HG02981 (cell line): Measurements from ENCODE around the gene ZBTB16.

ENCODE experiments used
- ATAC-seq: cut with Tn5 transposase; IDR thresholded peaks from one replicate; pipeline ENCODE4 v1.9.1; 2021; ENCODE audit warnings: mild to moderate bottlenecking, moderate library complexity; ENCODE audit not compliant: unreplicated experiment

Gene ZBTB16

DNA sequence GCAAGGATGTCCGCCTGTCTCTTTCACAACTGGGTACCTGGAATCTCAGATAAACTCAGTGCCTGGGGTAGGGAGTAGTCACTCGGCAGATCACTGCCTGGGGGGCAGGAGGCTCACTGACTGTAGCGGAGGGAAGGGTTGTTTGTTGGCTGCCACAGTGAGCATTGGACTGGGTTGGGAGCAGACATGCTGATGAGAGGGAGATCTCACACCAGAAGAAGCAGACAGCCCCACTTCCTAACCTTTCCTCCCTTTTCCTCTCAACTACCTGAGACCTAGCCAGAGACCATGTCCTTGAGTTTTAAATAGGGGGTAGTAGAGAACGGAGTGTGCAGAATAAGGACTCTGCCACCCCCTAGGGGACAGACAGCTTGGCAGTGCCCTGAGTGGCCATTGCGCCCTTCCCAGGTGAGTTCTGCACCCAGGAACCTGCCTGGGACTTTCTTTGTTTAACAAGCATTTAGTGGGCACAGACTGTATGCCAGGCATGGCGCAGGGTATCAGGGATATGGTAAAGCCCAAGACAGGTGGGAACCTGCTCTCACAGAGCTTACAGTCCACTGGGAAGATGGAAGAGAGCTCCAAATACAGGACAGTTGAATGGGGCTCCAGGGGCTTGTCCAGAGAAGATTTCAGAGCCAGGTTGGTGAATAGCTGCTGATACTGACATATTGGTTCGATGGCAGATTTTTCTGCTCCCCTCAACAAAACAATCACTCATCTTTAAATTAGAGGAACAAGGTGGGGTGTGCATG, 121.0 kb downstream of the ZBTB16 start:
- no peak for ATAC-seq

GRCh38 chr11:114181195-114181594, 121.7 kb downstream of the ZBTB16 start:
- no peak for ATAC-seq

DNA sequence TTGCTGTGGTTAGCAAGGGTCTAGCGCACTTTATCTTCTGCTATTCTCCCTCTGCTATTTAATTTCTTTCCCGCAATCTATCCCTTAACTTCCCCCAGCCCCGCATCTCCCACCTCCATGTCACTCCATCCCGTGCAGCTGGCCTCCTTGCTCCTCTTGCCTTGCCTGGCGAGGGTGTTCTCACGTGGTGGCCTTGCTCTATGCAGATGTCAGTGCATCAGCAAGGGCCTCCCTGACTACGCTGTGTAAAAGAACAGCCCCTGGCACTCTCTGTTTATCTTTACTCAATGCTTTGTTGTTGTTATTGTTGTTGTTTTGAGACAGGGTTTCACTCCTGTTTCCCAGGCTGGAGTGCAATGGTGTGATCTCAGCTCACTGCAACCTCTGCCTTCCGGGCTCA, 122.2 kb downstream of the ZBTB16 start:
- ATAC-seq = no peak

GRCh38 chr11:114182471-114183043, 123.0 kb downstream of the ZBTB16 start:
- no peak for ATAC-seq

DNA sequence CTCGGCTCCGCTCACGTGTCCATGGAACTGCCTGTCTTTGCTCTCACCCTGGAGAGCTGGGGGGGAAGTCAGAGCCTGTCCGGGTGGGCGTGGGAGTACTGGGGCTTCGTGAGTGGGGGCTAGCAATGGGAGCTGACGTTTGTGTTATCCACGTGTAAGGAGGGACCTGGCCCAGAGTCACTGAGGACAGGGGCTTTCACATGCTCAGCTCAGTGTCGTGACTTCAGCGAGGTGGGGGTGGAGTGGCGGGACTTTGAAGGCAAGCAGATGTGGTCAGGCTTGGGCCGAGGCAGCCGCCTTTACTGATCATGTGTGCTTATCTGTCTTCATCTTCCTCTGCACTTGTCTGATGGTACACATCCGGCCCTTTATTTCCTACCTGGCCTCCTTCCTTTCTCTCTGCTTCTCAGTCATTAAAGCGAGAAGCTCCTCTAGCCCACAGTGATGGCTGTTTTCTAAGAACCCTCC, 123.6 kb downstream of the ZBTB16 start:
- no peak for ATAC-seq

DNA sequence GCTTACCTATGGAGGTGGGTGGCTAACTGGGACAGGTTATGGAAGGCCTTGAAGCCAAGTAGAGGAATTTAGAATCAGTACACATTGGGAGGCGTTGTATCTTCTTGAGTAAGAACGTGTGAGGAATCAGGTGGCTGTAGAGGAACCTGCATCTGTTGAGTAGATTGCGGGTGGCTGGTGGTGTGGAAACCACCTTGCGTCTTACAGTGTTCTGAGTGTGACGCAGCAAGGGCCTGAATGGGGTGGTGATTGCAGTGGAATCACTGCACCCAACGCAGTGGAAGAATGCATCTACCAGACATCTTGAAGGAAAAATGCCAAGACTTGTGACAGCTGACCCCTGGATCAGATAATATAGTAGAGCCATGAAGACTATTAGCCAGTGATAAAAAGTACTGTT, 125.9 kb downstream of the ZBTB16 start:
- ATAC-seq = no peak

- no peak for ATAC-seq
These were observed 127.7 kb downstream of the ZBTB16 start for GRCh38 chr11:114187173-114187572.

DNA sequence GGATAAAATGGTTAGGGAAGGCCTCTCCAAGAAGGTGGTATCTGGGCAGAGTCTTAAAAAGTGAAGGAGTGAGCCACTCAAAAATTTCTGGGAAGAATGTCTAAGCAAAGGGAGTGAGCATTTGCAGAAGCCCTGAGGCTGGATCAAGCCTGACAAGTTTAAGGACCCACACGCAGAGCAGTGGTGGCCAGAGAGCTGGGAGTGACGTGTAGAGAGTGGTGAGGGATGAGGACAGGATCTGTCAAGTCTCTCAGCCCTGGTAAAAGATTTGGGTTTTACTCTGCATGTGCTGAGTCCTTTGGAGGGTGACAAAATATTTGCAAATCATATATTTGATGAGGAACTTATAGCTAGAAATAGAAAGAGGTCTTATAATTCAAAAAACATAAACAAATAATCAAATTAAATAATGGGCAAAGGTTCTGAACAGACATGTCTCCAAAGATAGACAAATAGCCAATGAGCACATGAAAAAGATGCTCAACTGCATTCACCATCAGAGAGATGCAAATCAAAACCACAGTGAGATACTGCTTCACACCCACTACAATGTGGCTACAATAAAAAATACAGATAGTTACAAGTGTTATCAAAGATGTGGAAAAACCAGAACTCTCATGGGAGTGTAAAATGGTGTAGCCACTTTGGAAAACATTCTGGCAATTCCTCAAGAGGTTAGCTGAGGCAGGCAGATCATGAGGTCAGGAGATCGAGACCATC, 129.5 kb downstream of the ZBTB16 start:
- ATAC-seq = no peak

DNA sequence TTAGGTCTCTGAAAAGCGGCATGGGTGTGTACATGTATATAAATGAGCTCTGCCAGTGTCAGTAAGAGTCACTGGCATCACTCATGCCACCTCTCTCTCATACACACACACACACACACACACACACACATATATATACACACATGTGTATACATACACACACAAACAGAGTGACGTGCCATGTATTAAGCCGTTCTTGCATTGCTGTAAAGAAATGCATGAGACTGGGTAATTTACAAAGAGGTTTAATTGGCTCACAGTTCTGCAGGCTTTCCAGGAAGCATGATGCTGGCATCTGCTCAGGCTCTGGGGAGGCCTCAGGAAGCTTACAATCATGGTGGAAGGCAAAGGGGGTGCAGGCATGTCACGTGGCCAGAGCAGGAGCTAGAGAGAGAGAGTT, 131.1 kb downstream of the ZBTB16 start:
- ATAC-seq = no peak

DNA sequence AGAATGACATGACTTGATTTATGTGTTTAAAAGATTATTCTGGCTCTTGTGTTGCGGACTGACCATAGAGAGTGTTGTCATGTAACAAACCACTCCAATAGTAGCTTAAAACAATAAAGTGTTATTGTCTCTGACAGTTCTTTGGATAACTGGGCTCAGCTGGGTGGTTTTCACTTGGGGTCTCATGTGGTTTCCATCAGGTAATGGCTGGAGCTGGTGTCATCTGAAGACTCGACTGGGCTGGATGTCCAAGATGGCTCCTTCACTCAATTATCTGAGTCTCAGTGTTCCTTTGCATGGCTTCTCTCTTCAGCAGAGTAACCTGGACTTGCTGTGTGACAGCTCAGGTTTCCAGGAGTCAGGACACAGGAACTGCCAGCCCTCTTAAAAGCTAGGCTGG, 132.4 kb downstream of the ZBTB16 start:
- ATAC-seq = no peak

GRCh38 chr11:114192841-114193389, 133.4 kb downstream of the ZBTB16 start:
- ATAC-seq = no peak

GRCh38 chr11:114193730-114194679, 134.5 kb downstream of the ZBTB16 start:
- no peak for ATAC-seq

GRCh38 chr11:114194702-114195101, 135.2 kb downstream of the ZBTB16 start:
- no peak for ATAC-seq

- no peak for ATAC-seq
These were observed 135.6 kb downstream of the ZBTB16 start for GRCh38 chr11:114195151-114195550.

GRCh38 chr11:114195981-114196731, 136.6 kb downstream of the ZBTB16 start:
- no peak for ATAC-seq

- ATAC-seq = no peak
These were observed 137.6 kb downstream of the ZBTB16 start for GRCh38 chr11:114196997-114197703.

GRCh38 chr11:114197799-114198500, 138.4 kb downstream of the ZBTB16 start:
- ATAC-seq = no peak

DNA sequence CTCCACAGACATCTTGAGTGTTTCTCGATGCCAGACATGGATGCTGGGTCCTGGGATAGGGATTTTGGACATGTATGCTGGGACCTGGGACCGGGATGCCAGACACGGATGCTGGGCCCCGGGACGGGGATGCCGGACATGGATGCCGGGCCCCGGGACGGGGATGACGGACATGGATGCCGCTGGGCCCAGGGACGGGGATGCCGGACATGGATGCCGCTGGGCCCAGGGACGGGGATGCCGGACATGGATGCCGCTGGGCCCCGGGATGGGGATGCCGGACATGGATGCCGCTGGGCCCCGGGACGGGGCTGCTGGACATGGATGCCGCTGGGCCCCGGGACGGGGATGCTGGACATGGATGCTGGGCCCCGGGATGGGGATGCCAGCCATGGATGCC, 139.5 kb downstream of the ZBTB16 start:
- no peak for ATAC-seq
